NCI-H1436 (cell line): ENCODE data around the gene CAV1.
A peak's percentile ranks its signal among the peaks of the same experiment; 100 is the strongest.
"Not testable (repeated sequence)": the region's sequence is repeated elsewhere in the genome, so short reads cannot be mapped to it uniquely, and the experiment has no call there.

Experiments used
- DNase-seq: peaks from one replicate; lab custom pipeline; 2025; lab: John Stamatoyannopoulos, UW

Gene CAV1

DNA sequence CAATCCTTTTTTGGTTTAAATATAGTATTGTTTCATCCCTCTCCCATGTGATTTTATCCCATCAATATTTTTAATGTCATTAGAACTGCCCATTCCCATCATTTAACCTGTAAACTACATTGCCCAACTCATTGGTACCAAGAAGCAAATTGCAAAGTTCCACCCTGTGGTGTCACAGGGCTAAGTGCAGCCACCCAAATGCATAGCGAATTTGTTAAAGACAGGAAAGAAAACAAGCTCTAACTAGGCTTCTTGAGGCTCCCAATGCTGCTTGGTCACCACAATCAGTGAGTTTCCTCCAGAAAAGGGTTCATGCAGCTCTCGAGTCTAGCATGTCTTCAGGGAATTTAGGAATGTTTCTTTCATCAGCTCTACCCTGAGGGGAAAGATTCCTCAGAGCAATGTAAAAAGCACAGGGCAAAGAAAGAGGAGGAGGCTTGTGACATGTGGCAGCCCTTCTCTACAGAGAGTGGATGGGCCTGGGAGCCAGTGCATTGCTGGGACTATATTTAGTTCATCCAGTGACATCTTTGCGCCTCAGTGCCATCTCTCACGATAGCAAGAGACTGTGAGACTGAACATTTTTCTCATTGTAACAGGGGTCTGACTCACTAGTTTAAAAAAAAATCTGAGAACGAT is 58.1 kb downstream of the CAV1 start:
- DNase-seq, result no peak

DNA sequence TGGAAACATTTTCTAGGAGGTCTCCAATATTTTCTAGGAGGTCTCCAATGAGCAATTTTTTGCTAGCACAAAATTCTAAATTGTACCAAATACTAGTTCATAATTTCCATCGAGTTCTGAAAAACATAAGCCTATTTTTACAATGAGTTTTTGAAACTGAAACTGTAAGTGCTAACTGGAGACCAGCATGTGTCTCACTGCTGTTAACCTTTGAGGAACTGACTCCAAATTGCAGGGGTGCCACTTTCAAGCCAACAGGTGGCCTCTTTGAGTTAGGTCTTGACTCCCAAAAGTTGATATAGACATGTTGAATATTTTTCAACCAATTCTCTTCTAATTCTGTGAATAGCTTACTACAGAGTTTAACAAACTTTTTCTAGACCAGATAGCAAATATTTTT is 58.8 kb downstream of the CAV1 start:
- DNase-seq, result no peak

- DNase-seq, result no peak
These were observed 59.9 kb downstream of the CAV1 start for GRCh38 chr7:116584721-116585120.

DNA sequence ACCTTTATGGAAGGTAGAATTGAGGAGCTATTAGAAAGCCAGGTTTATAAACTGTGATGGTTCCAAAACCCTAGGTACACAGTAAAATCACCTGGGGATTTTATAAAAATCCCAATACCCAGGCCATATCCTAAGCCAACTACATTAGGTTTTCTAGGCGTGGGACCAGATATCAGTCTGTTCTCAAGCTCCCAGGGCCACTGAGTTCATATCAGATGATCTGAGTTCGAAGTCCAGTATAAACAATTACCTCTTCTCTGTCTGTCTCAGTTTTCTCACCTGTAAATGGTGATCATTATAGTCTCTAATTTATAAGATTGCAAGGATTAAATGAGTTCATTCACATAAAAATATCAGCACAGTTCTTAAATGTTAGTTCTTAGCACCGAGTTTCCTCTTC is 60.6 kb downstream of the CAV1 start:
- DNase-seq, result no peak

DNA sequence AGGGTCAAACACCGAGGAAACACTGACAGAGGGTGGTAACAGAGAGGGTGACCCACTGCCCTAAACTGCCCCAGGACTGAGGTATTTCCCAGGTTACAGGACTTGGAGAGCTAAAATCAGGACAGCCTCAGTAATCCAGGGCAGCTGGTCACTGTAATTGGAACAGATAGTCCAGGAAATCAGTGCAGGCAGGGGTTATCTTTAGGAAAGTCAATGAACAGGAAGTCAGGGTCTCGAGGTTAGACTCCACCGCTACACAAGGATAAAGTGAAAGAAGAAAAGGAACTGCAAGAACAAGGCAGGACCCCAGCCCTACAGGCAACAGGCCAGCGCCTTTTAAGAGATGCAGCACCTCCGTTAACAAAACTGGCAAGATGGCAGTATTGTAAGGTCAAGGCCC is 61.1 kb downstream of the CAV1 start:
- DNase-seq, result no peak

DNA sequence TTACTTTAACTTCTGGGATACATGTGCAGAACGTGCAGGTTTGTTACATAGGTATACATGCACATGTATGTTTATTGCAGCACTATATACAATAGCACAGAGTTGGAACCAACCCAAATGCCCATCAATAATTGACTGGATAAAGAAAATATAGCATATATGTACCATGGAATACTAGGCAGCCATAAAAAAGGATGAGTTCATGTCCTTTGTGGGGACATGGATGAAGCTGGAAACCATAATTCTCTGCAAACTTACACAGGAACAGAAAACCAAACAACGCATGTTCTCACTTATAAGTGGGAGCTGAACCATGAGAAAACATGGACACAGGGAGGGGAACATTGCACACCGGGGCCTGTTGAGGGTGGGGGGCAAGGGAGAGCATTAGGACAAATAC is 62.4 kb downstream of the CAV1 start:
- DNase-seq, result not testable (repeated sequence)

GRCh38 chr7:116588225-116588624 is 63.4 kb downstream of the CAV1 start:
- no peak for DNase-seq

DNA sequence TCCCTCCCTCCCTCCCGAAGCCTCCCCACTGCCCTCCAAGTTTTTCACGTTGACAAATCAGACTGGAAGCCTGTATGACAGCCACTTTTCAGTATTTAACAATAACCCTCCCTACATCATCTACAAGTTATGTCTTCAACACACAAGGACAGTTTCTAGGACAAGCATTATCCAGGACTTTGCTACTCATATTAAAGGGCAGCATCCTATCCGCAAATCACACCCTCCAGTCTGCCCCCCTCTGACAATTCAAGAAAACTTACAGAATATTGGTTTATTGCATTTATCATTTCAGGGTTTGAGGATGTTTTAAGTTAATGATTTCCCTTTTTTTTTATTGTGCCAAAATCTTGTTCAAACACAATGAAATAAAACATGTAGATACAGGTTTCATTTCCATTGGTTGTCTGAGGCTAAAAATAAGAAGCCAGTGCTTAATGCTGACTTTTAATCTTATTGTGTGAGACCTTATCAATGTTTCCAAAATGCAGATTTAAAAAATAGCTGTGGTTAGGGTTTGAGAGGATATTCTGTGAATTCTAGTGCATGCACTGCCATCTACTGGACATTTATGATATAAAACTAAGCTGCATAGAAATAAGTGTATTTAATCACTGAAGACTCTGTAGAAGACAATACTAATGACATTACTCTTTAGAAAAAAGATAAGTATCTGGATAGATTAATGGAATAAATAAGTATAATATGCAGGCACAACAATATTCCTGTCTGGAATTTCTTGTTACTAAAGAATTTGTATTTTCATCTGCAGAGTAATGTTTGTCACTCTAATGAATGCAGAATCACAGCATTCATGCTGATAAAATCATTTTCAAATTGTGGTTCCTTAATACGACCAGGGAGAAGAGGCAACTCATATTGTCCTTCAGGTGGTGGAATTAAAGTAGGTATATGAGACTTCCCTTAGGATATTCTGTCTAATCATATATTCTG is 64.1 kb downstream of the CAV1 start:
- peak; percentile 34 for DNase-seq

- no peak for DNase-seq
These were observed 66.6 kb downstream of the CAV1 start for GRCh38 chr7:116591202-116592040.

- no peak for DNase-seq
These were observed 67.2 kb downstream of the CAV1 start for GRCh38 chr7:116592041-116592355.

GRCh38 chr7:116592445-116592844 is 67.6 kb downstream of the CAV1 start:
- no peak for DNase-seq

DNA sequence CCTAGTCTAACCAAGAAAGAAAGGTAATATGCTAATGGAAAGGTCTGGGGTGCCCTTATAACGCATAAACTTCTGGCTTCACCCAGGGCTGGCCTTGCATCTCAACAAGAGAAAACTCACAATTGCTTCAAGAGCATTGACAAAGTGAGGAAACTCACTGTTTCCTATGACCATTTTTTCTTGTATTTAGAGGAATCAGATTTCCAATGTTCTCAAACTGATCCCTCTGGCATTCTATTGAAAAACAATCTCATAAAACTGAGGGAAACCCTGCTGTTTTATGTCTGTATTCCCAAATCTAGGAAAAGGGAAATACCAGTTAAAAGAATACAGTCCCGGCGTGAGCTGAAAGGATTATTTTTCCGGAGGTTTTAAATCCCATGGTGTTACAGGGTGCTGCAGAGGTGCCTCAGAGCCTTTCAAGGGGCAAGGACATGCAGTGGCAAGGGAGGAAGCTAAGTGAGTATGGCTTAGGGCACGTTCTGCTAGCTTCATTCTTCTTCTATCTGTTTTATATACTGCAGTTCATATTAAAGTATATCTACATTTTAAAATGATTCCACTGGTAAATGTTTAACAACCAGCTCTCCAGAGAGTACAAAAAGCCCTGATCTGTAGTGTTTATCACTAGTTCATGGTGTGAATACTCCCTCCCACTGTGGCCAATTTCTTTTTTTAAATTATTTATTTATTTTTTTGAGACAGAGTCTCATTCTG is 68.7 kb downstream of the CAV1 start:
- DNase-seq, result no peak

DNA sequence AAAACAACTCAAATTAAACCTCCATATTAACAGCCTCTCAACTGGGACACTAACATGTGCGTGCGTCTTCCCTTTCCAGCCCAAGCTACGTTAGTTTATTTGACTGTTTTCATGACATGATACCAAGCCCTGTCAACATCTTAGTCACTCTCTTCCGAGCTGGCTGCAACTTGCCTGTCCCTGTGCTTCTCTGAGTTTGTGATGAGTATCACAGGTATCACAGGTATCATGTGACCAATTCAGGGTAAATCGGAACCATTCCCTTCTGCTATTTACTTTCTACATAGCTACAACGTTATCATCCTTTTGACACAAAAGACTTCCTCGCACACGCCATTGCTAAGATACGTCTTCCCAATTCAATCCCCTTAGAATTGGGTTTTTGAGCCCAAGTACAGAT is 70.2 kb downstream of the CAV1 start:
- DNase-seq, result no peak

- DNase-seq, result no peak
These were observed 72.5 kb downstream of the CAV1 start for GRCh38 chr7:116597384-116597783.

DNA sequence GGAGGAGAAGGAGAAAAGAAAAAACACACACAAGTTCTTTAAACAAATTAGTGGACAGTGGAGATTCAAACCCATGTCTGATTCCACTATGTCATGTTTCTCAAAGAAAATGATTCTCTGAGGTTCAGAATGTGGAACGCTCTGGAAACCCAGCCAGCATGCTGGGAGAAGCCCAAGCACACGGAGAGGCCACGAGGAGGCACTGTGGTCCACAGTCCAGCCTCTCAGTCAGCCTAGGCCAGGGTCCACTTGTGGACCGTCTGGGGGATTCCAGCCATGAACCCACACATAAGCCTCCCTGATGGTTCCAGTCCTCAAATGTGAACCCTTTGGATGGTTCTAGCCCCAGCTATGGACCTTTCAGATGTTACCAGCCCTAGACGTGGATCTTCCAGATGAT is 73.4 kb downstream of the CAV1 start:
- no peak for DNase-seq

DNA sequence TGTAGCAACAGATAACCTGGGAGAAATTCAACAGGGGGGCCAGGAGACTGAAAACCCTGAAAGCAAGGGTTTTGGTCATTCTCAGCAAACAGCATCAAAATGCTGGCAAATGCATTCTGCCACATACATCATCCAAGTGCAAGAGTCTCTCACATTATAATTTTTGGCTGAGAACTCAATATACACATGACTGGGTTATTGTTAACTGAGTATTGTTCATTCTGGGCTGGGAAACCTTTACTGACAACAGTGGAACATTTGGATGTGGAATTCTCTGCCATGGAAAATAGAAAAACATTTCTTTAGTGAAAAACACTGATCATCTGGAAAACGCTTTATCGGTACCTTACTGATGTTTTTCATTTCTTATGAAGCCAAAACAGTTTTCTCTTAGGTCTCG is 74.0 kb downstream of the CAV1 start:
- no peak for DNase-seq

- no peak for DNase-seq
These were observed 76.6 kb downstream of the CAV1 start for GRCh38 chr7:116601426-116601825.

GRCh38 chr7:116607299-116607698 is 82.5 kb downstream of the CAV1 start:
- no peak for DNase-seq

- DNase-seq, result no peak
These were observed 85.4 kb downstream of the CAV1 start for GRCh38 chr7:116610210-116610609.

- no peak for DNase-seq
These were observed 85.9 kb downstream of the CAV1 start for GRCh38 chr7:116610721-116611120.
